ENCODE results near the gene ZNF654.
A peak's percentile ranks its signal among the peaks of the same experiment; 100 is the strongest.
"Not testable (repeated sequence)": the region's sequence is repeated elsewhere in the genome, so short reads cannot be mapped to it uniquely, and the experiment has no call there.

The ZNF654 gene

DNA sequence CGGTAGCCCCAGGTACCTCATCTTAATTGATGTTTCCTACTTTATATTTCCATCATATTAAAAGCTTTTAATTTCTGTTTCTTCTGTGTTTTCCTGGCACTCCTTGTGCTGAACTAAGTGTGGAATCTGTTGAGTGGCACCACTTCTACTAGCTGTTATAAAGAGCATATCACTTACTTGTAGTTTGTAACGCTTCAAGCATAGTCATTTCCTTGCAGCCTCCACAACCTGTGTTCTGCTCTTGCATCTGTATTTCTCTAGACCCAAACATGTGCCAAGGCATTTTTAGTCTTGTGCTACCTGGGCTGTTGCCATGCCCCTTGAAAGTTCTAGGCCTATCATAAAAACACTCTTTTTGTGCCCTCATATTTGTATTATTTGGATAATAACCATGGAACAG lies 16.0 kb downstream of the ZNF654 start:
- DNase-seq, result no peak

DNA sequence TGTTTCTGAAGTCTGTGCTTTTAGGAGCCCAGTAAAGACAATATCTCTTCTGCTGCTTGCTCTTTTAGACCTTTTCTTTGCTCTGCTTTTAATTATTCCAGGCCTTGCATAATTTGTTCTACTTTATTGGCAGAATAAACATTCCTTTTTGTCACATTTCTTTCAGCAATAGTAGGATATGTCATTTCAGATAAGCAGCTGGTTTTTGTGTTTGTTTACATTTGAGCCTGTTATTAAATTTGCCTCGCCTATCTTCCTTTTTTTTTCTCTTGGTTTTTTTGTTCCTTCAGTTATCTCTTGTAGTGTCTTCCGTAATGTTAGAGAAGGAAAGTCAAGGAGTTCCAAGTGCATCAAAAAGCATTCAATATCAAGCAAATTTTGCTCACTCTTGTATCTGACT lies 16.4 kb downstream of the ZNF654 start:
- no peak for DNase-seq

DNA sequence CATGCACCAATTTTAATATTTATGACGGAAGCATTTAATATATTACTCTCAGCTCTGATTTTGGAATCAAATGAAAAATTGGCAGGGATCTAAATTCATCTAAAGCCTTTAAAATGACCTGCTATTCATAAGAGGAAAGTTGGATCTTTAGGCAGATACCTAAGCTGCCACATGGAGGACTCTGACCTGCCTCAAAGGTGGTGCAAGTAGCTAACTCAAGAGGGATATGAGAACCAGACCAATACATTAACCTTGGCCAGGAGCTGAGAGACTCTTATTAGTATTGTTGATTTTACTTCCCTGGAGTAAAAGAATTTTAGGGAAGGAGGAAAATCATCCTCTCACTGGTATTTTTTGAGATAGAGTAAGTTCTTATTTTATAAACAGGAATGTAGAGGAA lies 17.7 kb downstream of the ZNF654 start:
- no peak for DNase-seq

DNA sequence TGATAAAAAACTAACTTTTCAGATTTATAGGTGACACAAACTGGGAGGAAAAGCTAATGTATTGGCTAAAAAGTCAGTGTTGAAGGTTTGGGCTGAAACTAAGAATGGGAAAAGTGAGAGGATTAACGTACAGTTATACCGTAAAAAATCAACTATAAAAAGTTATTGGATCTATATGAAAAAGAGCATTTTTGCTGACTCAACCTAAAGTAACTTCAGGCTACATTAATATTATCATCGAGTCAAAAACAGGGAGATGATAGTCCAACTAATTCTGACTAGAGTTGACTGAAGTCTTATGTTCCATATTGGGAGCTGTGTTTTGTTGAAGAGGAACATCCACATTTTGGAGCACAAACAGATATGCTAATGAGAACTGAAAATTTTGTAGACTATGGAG lies 19.9 kb downstream of the ZNF654 start:
- no peak for DNase-seq

DNA sequence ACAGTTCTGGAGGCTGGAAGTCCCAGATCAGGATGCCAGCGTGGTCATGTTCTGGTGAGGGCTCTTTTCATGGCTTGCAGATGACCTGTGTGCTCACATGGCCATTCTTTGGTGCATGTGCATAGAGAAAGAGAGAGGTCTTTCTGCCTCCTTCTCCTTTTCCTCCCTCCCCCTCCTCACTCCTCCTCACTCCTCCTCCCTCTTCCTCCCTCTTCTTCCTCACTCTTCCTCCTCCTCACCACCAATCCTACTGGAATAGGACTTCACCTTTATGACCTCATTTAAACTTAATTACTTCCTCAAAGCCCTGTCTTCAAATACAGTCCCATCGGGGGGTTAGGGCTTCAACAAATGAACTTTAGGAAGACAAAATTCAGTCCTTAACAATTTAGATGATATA lies 23.8 kb downstream of the ZNF654 start:
- DNase-seq, result no peak

DNA sequence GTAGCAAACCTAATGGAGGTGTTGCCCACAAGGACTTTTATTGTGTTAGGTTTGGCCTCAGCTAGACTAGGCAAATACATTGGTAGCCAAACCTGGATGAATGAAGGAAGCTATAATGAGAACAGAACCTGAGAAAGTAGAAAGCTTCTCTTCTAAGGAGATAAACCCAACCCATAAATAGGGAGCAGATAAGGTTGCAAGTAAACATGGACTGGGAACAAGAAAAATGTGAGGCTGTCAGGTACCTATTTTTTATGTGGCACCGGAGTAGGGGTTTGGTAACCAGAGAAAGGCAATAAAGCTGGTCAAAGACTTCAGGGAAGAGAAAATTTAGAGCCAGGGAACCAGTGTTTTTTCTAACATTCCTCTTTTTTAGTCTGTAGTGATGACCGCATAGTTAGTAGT lies 25.0 kb downstream of the ZNF654 start:
- no peak for DNase-seq

DNA sequence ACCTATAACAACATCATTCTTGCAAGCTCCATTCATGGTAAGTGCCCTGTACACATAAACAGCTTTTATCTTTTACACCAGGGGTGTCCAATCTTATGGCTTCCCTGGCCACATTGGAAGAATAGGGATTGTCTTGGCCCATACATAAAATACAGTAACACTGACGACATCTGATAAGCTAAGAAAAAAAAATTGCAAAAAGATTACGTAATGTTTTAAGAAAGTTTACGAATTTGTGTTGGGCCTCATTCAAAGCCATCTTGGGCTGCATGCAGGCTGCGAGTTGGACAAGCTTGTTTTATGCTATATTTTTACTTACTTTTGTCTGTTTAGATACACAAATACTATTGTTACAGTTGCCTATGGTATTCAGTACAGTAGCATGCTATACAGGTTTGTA lies 31.6 kb downstream of the ZNF654 start:
- no peak for DNase-seq

DNA sequence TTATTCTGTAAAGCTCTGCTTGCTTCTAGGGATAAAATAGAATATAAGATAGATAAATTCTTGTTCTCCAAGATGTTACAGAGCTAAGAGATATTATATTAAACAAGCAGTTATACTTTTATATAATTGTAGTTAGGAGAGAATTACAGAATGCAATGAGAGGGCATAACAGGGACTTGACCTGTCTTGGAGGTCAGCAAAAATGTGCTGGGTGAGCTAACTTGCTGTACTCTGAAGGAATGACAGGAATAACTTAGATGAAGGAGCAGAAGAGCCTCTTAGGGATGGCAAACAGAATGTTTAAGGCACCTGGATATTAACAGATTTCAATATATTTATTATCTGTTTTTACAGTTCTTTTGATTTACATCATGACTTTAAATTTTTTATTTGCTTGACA lies 33.2 kb downstream of the ZNF654 start:
- DNase-seq, result no peak

DNA sequence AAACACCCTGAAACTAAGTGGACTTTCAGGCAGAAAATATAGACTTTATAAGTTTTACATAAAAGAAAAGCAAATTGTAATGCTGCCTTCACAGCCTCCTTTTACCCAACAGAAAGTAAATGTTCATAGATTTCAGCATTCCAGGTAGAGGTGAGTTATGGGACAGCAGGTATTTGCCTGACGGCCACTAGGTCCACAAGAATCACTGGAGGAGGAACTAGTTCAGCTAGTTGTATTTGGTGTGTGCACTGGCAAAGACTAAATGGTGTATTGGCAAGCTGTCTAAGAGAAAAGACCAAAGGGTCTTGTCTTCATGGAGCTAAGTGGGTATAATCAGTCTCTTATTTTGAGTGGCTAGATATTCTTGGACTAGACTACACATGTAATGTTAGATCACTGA lies 34.2 kb downstream of the ZNF654 start:
- no peak for DNase-seq

DNA sequence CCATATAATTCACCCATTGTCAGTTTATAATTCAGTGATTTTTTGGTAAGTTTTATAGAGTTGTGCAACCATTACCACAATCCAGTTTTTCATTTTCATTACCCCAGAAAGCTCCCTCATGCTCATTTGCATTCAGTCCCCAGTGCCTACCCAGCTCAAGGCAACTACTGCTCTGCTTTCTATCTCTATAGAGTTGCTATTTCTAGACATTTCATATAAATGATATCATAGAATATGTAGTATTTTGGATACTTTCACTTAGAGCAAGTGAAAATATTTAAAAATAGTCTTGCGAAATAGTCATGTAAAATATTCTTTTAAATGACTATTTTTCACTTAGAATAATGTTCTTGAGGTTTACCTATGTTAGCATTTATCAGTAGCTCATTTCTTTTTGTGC lies 42.1 kb downstream of the ZNF654 start:
- DNase-seq, result no peak

DNA sequence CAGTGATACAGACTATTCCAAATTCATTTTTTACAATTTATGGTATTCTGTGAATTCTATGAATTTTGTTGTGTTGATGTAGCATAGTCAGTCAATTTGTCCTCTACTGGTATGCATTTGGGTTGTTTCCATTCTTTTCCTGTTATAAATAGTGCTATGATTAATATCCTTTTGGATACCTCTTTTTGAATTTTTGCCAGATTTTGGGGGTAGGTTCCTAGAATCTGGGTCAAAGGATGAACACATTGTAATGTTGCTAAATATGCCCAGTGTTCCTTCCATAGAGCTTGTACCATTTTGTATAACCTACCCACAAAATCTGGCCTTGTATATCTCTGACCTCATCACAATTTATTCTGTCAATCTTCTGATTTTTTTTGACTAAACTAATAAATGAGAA lies 46.3 kb downstream of the ZNF654 start:
- DNase-seq, result no peak

DNA sequence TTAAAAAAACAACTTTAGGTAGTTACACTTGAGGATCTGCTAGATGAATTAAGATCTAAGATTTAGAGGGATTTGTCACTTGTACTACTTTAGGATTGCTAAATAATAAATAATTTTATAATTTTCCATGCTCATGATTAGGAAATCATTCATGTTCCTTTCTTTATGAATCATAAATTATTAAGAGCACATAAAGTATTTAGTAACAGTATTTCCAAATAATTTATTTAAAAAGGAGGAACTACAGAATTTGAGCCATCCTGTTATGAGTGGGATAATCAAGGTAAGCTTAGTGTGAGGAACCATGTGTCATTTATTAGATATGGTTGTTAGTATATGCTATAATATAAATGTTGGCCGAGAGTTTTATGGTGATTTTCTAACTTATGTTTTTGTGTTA lies 53.2 kb downstream of the ZNF654 start:
- DNase-seq, result no peak

DNA sequence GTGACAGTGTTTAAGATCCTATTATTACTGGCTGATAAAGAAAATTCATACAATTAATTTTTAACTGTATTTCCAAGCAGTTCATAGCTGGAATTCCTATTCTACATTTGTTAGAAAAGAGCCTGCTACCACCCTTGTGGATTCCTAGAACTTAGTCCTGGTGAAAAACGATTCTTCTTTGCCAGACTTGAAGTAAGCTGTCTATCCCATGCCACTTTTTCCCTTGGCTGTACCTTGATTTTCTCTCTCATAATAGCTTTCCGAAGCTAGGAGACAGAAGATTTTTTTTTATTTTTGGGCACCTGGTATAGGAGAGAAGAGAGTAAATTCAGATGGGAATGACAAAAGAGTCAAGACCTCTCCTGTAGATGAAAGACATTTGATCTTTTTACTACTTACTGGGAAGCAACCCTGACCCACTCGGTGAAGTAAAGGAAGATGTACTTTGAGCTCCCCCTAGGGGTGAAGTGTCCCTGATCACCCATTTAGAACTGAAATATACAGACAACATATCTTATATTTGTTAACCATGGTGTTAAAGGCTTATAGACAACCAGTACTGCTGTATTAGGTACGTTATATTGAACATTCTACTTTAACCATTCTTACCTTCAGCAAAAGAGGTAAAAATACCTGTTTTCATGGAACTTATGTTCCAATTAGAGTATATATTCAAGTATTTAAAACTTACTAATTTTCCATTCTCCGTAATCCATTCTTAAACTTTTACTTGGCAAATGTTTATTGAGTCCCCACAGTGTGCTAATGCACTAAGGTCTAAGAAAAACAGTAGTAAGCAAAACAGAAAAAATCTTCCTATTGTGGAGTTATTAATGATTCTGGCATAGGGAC lies 54.5 kb downstream of the ZNF654 start:
- DNase-seq, result peak; percentile 9

DNA sequence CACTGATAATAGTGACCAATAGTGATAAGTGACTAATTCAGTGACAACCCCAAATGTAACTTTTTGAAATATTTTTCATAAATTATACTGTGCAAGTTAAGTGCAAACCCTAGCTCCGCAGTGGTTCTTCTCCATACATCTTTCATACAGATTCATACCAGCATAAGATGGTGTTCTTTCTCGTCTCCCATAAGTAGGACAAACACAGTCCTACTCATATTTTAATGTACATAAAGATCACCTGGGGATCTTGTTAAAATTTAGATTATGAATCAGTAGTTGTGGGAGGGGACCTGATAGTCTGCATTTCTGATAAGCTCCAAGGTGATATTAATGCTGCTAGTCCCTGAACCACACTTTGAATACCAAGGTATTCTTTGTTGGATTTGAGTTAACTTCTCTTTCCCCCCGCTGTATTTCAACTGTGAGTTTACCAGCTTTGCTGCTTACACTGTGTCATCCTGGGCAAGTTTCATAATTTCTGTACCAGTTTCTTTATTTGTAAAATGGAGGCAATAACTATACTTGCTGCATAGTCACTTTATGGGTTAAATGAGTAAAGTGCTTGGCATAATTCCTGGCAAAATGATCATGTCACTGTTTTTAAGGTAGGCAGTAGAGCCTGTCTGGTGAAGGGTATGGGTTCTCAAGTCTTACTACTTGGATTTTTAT lies 56.0 kb downstream of the ZNF654 start:
- DNase-seq, result no peak

DNA sequence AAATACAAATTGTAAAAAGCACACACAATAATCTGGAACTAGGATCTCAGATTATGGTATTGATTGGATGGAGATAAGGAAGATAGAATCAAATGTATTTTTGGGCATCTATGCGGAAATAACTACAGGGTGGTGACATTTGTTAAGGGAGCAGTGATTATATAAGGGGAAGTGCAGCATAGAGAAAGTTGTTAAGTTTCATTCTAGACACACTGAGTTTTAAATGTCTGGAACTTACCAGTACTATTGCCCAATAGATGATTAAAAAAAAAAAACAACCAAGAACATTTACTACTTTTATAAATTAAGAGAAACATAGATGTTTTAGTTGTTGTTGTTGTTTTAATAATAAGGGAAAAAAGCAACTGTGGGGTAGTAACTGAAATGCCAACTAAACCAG lies 58.6 kb downstream of the ZNF654 start:
- no peak for DNase-seq

DNA sequence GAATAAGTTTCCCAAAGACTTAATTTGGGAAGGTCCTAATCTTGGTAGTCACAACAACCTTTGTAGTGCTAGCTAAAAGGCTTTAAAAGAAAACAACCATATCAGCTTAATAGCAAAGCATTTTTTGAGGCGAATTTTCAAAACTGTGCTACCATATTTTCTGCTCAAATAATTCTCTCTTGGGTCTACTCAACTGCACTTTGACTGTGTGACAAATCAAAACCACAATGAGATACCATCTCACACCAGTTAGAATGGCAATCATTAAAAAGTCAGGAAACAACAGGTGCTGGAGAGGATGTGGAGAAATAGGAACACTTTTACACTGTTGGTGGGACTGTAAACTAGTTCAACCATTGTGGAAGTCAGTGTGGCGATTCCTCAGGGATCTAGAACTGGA lies 59.5 kb downstream of the ZNF654 start:
- DNase-seq, result not testable (repeated sequence)

DNA sequence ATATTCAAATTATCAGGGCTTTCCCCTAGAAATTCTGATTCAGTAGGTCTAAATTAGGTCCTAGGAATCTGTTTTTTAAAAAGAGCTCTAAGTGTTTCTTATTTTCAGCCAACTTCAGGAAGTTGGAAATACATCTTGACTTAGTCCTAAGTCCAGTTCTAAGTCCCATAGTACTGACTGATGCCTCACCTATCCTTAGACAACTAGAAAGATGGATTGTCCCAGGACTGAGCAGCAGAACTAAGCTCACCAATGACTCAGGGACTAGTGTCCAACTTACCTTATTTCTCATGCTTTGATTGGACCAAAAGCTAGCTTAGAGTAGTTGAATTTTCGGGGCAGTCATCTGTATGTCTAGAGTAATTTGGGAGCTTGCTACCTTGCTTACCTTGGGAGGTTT lies 64.5 kb downstream of the ZNF654 start:
- DNase-seq, result no peak

DNA sequence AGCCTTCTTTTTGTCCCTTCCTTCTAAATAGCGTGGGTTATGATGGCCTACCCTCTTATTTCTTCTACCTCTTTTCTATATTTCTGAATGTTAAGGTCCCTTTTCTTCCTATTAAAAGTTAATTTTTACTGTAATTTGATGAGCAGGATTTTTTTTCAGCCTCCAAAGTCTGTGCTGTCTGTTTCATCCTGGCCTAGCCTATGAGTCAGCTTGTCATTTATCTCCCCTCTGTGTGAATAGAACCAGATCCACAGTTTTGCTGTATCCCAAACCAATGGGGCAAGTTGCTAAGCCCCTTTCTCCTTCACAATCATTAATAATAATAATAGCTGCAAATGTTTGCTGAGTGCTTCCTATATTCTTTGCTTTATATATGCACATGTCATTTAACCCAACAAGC lies 72.6 kb downstream of the ZNF654 start:
- no peak for DNase-seq

DNA sequence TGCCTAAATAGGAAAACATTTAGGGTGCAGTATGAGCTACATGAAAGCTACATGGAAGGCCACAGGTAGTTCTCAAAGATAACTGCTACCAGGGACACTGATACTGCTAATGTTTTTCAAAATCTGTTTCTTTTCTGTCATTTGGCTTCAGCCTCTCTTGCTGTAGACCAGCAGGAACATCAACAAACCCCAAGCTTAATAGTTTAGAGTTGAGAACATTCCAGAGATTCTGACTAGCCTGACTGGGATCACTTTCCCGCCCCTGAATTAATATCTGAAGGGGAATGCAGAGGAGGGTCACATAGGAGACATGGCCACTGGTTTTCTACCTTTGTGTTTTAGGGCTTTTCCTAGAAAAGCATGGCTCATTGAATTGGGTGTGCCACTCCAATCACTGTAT lies 73.8 kb downstream of the ZNF654 start:
- DNase-seq, result no peak

DNA sequence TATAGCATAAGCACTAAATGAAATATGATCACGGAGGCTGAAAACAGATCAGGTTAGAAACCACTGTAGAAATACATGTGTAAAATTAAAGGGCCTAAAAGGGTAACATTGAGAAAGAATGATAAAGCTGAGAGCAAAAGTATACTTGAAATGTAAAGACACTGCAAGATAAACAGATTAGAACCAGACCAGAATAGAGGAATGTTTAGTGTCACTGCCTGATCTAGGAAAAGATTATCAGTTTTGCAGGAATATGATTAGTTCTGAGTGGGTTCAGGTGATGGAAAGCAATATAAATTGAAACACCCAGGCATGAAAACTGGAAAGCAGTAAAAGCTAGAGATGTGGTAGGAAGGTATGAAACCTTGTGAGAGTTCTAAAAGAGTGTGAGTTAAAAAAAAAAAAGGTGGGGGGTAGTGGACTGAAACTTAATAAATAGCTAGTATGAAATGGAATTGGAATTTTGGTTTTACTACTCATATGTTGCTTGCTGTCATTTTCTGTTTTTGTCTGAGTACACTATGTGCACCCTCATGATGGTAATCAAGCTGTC lies 74.7 kb downstream of the ZNF654 start:
- no peak for DNase-seq

DNA sequence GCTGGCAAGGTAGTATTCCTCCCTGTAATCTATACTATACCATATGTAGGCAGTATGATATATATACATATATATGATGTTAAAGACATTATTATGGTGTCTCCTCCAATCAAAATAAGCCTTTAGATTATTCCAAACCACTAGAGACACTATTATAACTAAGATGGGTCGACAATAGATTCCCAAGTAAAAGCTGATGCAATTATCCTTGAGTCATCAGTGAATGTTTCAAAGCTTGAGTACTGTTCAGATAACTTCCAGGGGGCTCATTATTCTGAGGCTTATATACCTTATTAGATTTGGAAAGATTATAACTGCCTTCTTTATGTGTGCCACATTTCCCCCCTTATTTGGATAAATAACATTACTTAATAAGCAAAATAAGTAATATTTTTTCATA lies 78.8 kb downstream of the ZNF654 start:
- DNase-seq, result no peak

DNA sequence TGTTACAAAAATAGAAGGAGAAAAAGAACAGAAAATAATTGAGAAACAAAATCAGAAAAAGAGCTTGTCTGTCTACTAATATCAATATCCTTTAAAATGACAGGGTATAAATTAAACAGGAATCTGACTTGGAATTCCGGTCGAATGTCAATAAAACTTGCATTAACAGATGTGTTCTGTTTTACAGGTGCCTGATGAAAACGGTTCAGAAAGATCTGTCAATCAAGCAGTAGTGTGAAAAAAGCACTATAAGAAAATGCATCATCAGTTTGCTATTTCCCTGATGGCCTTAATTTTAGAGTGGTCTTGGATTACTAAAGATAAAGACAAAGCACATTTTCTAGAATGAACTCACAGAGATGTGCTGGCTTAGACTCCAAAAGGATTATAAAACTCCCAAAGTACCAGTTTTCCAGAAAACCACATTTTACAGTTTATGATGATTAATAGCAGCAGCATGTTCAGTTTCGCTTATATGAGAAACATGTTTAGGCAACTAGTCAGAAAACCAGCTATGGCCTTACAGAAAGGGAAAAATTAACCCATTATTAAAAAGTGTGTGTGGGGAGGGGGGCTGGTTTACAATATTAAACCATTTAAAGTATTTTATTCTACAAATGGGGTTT lies 82.5 kb downstream of the ZNF654 start:
- DNase-seq, result no peak

DNA sequence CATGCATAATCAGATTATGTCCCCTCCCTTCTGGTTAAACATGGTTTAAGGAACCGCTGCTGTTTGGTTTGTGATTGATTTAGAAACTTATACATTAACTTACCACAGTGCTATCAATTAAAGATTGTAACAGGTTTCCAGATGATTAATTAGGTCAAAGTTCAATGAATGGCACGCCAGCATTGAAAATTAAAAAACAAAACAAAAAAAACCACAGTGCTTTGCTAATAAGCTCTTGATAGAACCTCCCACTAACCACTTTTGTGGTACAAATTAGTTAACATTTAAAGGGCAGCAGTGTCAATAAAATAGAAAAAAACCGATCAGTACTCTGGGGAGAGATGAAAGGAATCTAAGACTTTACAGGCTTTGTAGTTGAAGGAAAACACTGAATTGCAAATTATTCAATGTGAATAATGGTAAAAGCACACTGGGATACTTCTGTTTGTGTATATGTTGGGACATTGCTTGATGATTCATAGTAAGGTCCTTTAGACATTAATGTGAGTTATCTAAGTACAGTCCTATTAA lies 83.1 kb downstream of the ZNF654 start:
- DNase-seq, result no peak

DNA sequence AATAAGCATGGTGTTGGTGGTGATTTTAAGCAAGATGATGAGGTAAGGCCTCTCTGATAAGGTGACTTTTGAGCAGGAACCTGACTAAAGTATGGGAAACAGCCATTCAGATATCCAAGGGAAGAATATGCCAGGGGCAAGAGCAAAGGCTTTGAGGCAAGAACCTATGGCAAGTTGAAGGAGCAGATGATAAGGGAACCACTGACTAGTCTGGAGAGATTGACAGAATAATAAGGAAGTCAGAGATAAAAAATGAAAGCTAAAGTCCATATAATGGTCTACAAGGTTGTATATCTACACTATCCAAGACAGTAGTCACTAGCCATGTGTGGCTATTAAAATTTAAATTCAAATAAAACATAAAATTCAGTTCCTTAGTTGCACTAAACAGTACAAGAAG lies 88.2 kb downstream of the ZNF654 start:
- no peak for DNase-seq
